Thoracic aorta (tissue), 2 donors: ENCODE data around the gene GASK1A. TPM values are rescaled to one million over a fixed set of nuclear protein-coding genes. Genes with fewer than 3 reads are reported as not detected.

Experiments
- ATAC-seq: fragments of 150-250 bp; one replicate; pipeline ENCODE4 v1.8.0; 2017; ENCODE audit warnings: low read depth; ENCODE audit not compliant: insufficient number of reproducible peaks, low FRiP score
- DNase-seq: peaks from one replicate; pipeline ENCODE4 v3.0.0-alpha.2; 2020; ENCODE audit warnings: low spot score
- H3K27ac ChIP-seq, 2 donors: fragments of 200-600 bp; sonication (generic); 1 replicate in 1 of 2; 2 replicates in 1 of 2; pipeline ENCODE4 v1.5.1; 2016; ENCODE audit warnings: mild to moderate bottlenecking in 2 of 2, moderate library complexity in 2 of 2
- H3K27me3 ChIP-seq: fragments of 200-600 bp; sonication (generic); replicated peaks from 2 replicates; pipeline ENCODE4 v1.6.0; 2016; ENCODE audit warnings: mild to moderate bottlenecking; ENCODE audit not compliant: insufficient read depth
- H3K36me3 ChIP-seq: fragments of 200-600 bp; sonication (generic); one replicate; pipeline ENCODE4 v1.5.1; 2016
- H3K4me1 ChIP-seq, 2 donors: fragments of 200-600 bp; sonication (generic); 1 replicate in 1 of 2; 2 replicates in 1 of 2; pipeline versions ENCODE4 v1.5.1 to v1.6.0; 2016; ENCODE audit warnings: low read depth in 2 of 2, mild to moderate bottlenecking in 1 of 2; ENCODE audit not compliant: control insufficient read depth in 1 of 2
- H3K4me3 ChIP-seq: fragments of 200-600 bp; sonication (generic); 2 replicates; pipeline ENCODE4 v1.5.1; 2016; ENCODE audit warnings: mild to moderate bottlenecking
- H3K9me3 ChIP-seq: fragments of 200-600 bp; sonication (generic); 2 replicates; pipeline ENCODE4 v1.5.1; 2016
- total RNA-seq, 2 donors: library from RNA; depleted of rRNA; stranded (reverse); fragments of >200 nt; gene quantifications; one replicate each; pipeline versions ENCODE4 v1.1.0 to v1.2.3, GENCODE V29; 2016
- TF ChIP-seq, protein P1 (sequence below): fragments of 200-600 bp; sonication (generic); IDR thresholded peaks from one replicate; pipeline ENCODE4 v1.5.1; 2019; ENCODE audit warnings: antibody characterized with exemption

The GASK1A gene
- total RNA-seq, 2 donors from 2014 or later: 10.2 to 37.3 TPM

DNA sequence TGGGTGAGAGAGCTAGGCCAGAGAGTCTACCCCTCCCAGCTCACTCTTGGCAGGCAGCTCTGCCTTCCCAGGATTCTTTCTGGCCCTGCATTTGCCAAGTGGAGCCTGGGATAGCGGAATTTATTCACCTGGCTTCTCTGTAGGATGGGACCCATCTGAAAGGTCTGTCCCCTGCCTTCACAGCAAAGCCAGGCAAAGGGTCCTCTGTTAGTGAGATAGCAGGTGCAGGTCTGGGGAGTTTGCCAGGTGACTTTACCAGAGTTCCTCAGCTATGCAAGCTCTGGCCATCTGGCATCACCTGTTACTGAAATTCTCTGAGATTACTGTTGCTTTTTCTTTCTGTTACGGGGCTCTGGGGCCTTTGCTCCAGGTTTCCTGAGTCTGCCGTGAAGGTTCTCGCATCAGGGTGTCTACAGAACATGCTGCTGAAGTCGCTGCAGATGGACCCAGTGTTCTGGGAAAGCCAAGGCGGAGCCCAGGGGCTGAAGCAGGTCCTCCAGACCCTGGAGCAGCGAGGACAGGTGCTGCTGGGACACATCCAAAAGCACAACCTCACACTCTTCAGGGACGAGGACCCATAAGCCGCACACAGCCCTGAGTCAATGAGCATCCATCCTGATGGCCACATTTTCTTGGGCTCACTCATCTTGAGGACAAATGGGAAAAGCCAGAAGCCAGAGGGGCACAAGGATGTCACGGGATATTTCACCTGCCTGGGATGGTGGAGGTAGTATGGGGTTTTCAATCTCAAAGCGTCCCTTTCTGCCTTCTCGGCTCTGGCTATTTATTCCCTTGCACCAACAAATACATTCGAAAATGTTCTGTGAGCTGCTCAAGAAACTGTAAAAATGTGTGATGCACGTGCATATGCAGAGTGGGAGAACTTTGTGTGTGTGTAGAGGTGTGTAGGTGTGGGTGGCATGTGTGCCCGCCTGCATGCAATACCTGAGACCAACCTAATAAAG, 77.0 kb downstream of the GASK1A start:
- H3K36me3 ChIP-seq: peaks cover 8% of the 10 kb centered on the region
- no peaks in the 10 kb centered on the region for H3K27me3 ChIP-seq
- DNase-seq: no peak
- TF ChIP-seq, protein P1, sequence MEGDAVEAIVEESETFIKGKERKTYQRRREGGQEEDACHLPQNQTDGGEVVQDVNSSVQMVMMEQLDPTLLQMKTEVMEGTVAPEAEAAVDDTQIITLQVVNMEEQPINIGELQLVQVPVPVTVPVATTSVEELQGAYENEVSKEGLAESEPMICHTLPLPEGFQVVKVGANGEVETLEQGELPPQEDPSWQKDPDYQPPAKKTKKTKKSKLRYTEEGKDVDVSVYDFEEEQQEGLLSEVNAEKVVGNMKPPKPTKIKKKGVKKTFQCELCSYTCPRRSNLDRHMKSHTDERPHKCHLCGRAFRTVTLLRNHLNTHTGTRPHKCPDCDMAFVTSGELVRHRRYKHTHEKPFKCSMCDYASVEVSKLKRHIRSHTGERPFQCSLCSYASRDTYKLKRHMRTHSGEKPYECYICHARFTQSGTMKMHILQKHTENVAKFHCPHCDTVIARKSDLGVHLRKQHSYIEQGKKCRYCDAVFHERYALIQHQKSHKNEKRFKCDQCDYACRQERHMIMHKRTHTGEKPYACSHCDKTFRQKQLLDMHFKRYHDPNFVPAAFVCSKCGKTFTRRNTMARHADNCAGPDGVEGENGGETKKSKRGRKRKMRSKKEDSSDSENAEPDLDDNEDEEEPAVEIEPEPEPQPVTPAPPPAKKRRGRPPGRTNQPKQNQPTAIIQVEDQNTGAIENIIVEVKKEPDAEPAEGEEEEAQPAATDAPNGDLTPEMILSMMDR: no peak
- no peaks in the 10 kb centered on the region for H3K4me1 ChIP-seq
- ATAC-seq: no peak
- no peak overlapping the region for H3K27ac ChIP-seq
- no peak overlapping the region for H3K4me3 ChIP-seq
- no peaks in the 10 kb centered on the region for H3K9me3 ChIP-seq

DNA sequence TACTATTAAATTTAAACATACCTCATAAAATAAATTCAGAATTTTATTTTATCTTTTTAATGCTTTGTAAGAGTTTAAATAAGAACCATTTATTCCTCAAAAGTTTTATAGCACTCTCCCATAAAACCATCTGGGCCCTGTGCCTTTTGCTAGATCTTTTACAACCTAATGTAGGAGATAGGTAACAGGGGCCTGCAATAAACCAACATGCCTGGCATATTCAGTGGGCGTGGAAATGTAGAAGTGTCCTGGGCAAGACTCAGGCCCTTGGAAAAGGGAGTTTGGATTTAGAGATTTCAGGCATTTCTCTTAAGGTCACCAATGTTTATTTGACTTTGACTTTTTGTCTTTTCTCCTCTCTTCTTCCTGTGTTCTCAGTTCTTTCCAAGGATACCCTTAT, 80.3 kb downstream of the GASK1A start:
- TF ChIP-seq, protein P1: no peak
- DNase-seq (no peak), ATAC-seq (no peak)
- H3K9me3 ChIP-seq: no peaks in the 10 kb centered on the region
- H3K27ac ChIP-seq: no peak overlapping the region
- no peak overlapping the region for H3K4me3 ChIP-seq
- H3K36me3 ChIP-seq: peaks cover 17% of the 10 kb centered on the region
- no peaks in the 10 kb centered on the region for H3K27me3 ChIP-seq
- no peaks in the 10 kb centered on the region for H3K4me1 ChIP-seq

DNA sequence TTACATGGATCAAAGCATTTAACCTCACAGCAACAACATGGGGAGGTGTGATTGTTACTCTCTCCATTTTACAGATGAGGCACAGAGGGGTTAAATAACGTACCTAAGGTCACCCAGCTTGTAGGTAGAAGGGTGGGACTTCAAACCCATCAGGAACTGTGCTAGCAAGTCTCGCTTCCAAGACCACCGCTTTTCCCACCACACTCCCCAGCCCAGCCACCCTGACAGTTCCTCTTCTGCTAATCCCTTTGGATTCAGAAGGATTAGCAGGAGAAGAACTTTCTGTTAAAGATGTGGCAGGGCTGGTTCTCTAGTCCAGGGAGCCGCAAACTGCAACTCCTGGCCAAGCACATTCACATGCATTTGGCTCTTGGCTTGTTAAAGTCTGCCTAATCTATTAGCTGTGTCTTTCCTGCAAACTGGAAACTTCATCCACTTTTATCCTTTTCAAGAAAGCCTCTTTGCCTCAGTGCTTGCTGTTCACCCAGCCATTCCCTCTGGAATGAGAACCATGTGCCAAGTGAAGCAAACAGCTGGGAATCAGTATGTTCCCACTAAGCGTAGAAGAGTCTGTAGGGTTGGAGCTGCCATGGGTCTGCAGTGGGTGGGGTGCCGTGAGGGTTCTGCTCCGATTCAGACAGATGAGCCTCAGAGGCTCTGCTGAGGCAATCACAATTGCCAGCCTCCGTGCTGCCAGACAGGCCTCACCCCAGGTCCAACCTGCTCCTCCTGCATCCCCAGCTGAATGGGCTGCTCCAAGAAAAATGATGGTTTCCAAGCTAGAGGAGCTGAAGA, 82.2 kb downstream of the GASK1A start:
- Histone ChIP-seq H3K4me1 (no peaks in the 10 kb centered on the region), H3K4me3 (no peak overlapping the region), H3K36me3 (peaks cover 9% of the 10 kb centered on the region), H3K27ac (no peak overlapping the region), H3K27me3 (no peaks in the 10 kb centered on the region), H3K9me3 (no peaks in the 10 kb centered on the region)
- DNase-seq: no peak
- ATAC-seq: no peak
- TF ChIP-seq, protein P1: no peak

DNA sequence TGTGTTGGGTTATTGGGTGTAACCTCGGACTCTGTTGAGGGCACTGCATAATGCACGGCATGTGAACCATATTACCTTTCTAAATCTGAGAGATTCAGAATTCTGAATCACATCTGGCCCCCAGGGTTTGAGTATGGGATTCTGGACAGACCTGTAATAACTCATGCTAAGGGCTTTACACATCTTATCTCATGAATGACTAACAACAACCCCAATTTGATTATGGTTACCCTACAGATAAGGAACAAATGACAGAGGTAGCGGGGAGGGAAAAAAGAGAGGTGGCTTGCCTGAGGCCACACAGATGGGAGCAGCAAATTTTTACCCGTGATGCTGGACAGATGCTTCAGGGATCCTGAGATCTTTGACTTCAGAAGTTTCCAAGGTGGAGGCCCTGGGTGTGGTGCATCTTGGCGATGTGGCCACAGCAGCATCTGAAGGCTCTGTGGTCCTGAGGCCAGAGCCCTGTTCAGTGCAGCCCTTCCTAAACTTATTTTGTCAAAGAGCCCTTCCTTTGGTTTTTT, 83.0 kb downstream of the GASK1A start:
- Histone ChIP-seq H3K27me3 (no peaks in the 10 kb centered on the region), H3K27ac (no peak overlapping the region), H3K4me3 (no peak overlapping the region), H3K4me1 (no peaks in the 10 kb centered on the region), H3K9me3 (no peaks in the 10 kb centered on the region), H3K36me3 (peaks cover 9% of the 10 kb centered on the region)
- no peak for DNase-seq
- no peak for ATAC-seq
- TF ChIP-seq, protein P1: no peak

DNA sequence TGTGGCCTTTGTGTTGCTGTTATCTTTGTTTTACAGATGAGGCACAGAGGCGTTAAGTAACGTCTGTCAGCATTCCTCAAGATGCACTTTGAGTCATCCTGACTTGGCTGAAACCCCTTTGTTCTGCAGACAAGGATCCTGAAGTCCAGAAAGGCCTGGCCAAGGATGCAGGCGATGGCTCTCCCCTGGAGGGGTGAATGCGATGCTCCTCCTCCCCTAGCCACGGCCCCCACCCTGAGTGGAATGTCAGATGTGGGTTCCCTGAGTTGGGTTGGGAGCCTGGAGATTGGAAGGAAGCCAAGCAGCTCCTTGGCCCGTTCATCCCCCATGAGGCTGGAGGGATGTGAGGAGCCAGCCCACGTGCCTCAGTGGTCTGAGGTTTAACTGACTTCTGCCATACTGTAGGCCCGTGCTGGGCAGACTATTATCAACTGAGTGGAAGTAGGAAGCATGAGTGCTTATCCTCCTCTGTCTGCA, 83.5 kb downstream of the GASK1A start:
- no peaks in the 10 kb centered on the region for H3K27me3 ChIP-seq
- ATAC-seq: no peak
- H3K4me3 ChIP-seq: no peak overlapping the region
- TF ChIP-seq, protein P1: no peak
- no peaks in the 10 kb centered on the region for H3K4me1 ChIP-seq
- H3K27ac ChIP-seq: no peak overlapping the region
- H3K9me3 ChIP-seq: no peaks in the 10 kb centered on the region
- peaks cover 9% of the 10 kb centered on the region for H3K36me3 ChIP-seq
- DNase-seq: no peak
